HG03565 (cell line): ENCODE data around the gene IL10RB.

Source experiments
- ATAC-seq: cut with Tn5 transposase; IDR thresholded peaks from one replicate; pipeline ENCODE4 v1.9.1; 2021; ENCODE audit warnings: mild to moderate bottlenecking, moderate library complexity; ENCODE audit not compliant: unreplicated experiment

The IL10RB gene

GRCh38 chr21:33325222-33326067 lies 59.3 kb downstream of the IL10RB start:
- ATAC-seq: peak; percentile 16

- no peak for ATAC-seq
Measured at GRCh38 chr21:33327326-33327725, 61.2 kb downstream of the IL10RB start.

GRCh38 chr21:33327792-33328433 lies 61.7 kb downstream of the IL10RB start:
- ATAC-seq: no peak

GRCh38 chr21:33330726-33331125 lies 64.6 kb downstream of the IL10RB start:
- no peak for ATAC-seq

GRCh38 chr21:33332143-33332542 lies 66.0 kb downstream of the IL10RB start:
- peak; percentile 71 for ATAC-seq

GRCh38 chr21:33334191-33334590 lies 68.0 kb downstream of the IL10RB start:
- ATAC-seq: no peak

- no peak for ATAC-seq
Measured at GRCh38 chr21:33334824-33335223, 68.7 kb downstream of the IL10RB start.

- no peak for ATAC-seq
Measured at GRCh38 chr21:33339135-33339534, 73.0 kb downstream of the IL10RB start.

- no peak for ATAC-seq
Measured at GRCh38 chr21:33339918-33340317, 73.8 kb downstream of the IL10RB start.

- no peak for ATAC-seq
Measured at GRCh38 chr21:33345751-33346238, 79.6 kb downstream of the IL10RB start.
